ENCODE data around the gene CCDC149.

DNA sequence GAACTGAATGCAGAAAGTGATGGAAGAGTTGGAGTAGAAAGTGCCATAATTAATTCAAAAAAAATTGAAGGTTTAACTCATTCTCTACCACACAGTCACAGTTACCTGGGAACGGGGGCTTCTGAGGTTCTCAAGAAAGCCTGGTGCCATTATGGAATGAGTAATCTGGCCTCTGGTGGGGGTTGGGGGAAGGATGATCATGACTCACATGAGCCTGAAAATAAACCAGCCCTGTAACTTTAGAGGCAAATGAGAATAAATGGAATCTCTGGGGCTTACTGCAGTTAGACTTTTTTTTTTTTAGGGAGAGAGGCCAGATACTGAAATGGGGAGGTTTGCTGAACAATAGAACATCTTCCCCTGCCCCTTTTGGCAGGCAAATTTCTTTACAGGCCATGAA lies 62.2 kb downstream of the CCDC149 start:
- TF ChIP-seq EZH2 (IDR thresholded peaks at IDR 0.05; ENCODE audit: low read depth, low read length, severe bottlenecking) (no peak), POLR2A (IDR thresholded peaks at IDR 0.05; ENCODE audit: control extremely low read depth in 1 of 2, low read depth in 2 of 2, low read length in 2 of 2) (no peak), TBP (IDR thresholded peaks at IDR 0.05; ENCODE audit: low read depth, low read length) (no peak), SP2 (IDR thresholded peaks at IDR 0.05; ENCODE audit: low read length) (no peak), CEBPB (IDR thresholded peaks at IDR 0.05; ENCODE audit: low read depth, low read length) (no peak), KDM5A (IDR thresholded peaks at IDR 0.05; ENCODE audit: low read length) (no peak), GABPA (IDR thresholded peaks at IDR 0.05; ENCODE audit: borderline replicate concordance, insufficient read depth, low read length) (no peak), SUZ12 (IDR thresholded peaks at IDR 0.05; ENCODE audit: low read length) (no peak), RAD21 (IDR thresholded peaks at IDR 0.05 in 1 of 2, conservative IDR thresholded peaks at IDR 0.05 in 1 of 2; ENCODE audit: low read depth in 2 of 2, low read length in 2 of 2) (no peak), JUND (IDR thresholded peaks at IDR 0.05; ENCODE audit: low read length) (no peak)
- TF ChIP-seq, protein P1, sequence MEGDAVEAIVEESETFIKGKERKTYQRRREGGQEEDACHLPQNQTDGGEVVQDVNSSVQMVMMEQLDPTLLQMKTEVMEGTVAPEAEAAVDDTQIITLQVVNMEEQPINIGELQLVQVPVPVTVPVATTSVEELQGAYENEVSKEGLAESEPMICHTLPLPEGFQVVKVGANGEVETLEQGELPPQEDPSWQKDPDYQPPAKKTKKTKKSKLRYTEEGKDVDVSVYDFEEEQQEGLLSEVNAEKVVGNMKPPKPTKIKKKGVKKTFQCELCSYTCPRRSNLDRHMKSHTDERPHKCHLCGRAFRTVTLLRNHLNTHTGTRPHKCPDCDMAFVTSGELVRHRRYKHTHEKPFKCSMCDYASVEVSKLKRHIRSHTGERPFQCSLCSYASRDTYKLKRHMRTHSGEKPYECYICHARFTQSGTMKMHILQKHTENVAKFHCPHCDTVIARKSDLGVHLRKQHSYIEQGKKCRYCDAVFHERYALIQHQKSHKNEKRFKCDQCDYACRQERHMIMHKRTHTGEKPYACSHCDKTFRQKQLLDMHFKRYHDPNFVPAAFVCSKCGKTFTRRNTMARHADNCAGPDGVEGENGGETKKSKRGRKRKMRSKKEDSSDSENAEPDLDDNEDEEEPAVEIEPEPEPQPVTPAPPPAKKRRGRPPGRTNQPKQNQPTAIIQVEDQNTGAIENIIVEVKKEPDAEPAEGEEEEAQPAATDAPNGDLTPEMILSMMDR (IDR thresholded peaks at IDR 0.05; ENCODE audit: control extremely low read depth in 1 of 3, insufficient read depth in 1 of 3, low read depth in 1 of 3, low read length in 3 of 3): no peak
- TF ChIP-seq, protein P2, sequence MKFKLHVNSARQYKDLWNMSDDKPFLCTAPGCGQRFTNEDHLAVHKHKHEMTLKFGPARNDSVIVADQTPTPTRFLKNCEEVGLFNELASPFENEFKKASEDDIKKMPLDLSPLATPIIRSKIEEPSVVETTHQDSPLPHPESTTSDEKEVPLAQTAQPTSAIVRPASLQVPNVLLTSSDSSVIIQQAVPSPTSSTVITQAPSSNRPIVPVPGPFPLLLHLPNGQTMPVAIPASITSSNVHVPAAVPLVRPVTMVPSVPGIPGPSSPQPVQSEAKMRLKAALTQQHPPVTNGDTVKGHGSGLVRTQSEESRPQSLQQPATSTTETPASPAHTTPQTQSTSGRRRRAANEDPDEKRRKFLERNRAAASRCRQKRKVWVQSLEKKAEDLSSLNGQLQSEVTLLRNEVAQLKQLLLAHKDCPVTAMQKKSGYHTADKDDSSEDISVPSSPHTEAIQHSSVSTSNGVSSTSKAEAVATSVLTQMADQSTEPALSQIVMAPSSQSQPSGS (IDR thresholded peaks at IDR 0.05; ENCODE audit: low read length): no peak
